AG09319 (cell line): ENCODE results near the gene SUPT3H.

Experiments used
- DNase-seq: peaks from one replicate; pipeline ENCODE4 v3.0.0-alpha.2; 2010; ENCODE audit warnings: low read depth; ENCODE audit errors: extremely low read depth
- CTCF ChIP-seq: IDR thresholded peaks from 2 replicates; pipeline ENCODE4 v1.5.1; 2011; ENCODE audit warnings: low read depth, mild to moderate bottlenecking, inconsistent platforms, low read length, moderate library complexity

SUPT3H gene

GRCh38 chr6:44983467-44984365, 394.0 kb downstream of the SUPT3H start:
- TF ChIP-seq CTCF, result no peak
- no peak for DNase-seq

- no peak for DNase-seq
- TF ChIP-seq CTCF, result no peak
Measured at GRCh38 chr6:44980841-44981240, 396.9 kb downstream of the SUPT3H start.

- no peak for DNase-seq
Measured at GRCh38 chr6:44976677-44977641, 400.8 kb downstream of the SUPT3H start.

GRCh38 chr6:44974511-44974910, 403.2 kb downstream of the SUPT3H start:
- DNase-seq, result no peak
- TF ChIP-seq CTCF, result no peak

More at GRCh38 chr6:44976677-44977641, 400.8 kb downstream of the SUPT3H start:
- no peak for TF ChIP-seq CTCF

- DNase-seq, result no peak
- no peak for TF ChIP-seq CTCF
Measured at GRCh38 chr6:44972709-44973108, 405.0 kb downstream of the SUPT3H start.

- no peak for TF ChIP-seq CTCF
- DNase-seq, result no peak
Measured at GRCh38 chr6:44969446-44970185, 408.1 kb downstream of the SUPT3H start.
